DND-41 (cell line): ENCODE results near the gene THRB.

ENCODE experiments used
- ATAC-seq: fragments of 200-7000 bp; cut with Tn5 transposase; 3 replicates; pipeline ENCODE4 v1.9.1; 2021; ENCODE audit warnings: low read depth; ENCODE audit not compliant: insufficient read depth
- DNase-seq: peaks from one replicate; pipeline ENCODE4 v3.0.0-alpha.2; 2020
- H2AFZ ChIP-seq: 2 replicates; pipeline ENCODE4 v1.6.0; 2012; ENCODE audit warnings: low read depth, low read length
- H3K27ac ChIP-seq: 2 replicates; pipeline ENCODE4 v1.5.1; 2012; ENCODE audit warnings: low read length, inconsistent platforms
- H3K27me3 ChIP-seq: fragments of 200-600 bp; sonication (generic); 2 replicates; pipeline ENCODE4 v1.6.0; 2012; ENCODE audit warnings: low read length, mild to moderate bottlenecking, inconsistent platforms; ENCODE audit not compliant: insufficient read depth, poor library complexity
- H3K36me3 ChIP-seq: 2 replicates; pipeline ENCODE4 v1.5.1; 2012; ENCODE audit warnings: low read length, inconsistent platforms; ENCODE audit not compliant: insufficient read depth
- H3K4me1 ChIP-seq: 2 replicates; pipeline ENCODE4 v1.5.1; 2012; ENCODE audit warnings: mild to moderate bottlenecking, low read length; ENCODE audit not compliant: insufficient read depth
- H3K4me2 ChIP-seq: 2 replicates; pipeline ENCODE4 v1.6.0; 2012; ENCODE audit warnings: mild to moderate bottlenecking, moderate library complexity, low read length, inconsistent platforms; ENCODE audit not compliant: insufficient read depth
- H3K4me3 ChIP-seq, 2 experiments: fragments of 200-600 bp in 1 of 2; shearing (Covaris generic) in 1 of 2; 2 replicates each; pipeline ENCODE4 v1.5.1; 2012 to 2016; ENCODE audit warnings: inconsistent platforms in 2 of 2, low read length in 2 of 2, mild to moderate bottlenecking in 2 of 2, low read depth in 1 of 2, moderate library complexity in 1 of 2
- H3K79me2 ChIP-seq: 2 replicates; pipeline ENCODE4 v1.6.0; 2012; ENCODE audit warnings: low read length, inconsistent platforms; ENCODE audit not compliant: insufficient read depth
- H3K9ac ChIP-seq: 2 replicates; pipeline ENCODE4 v1.6.0; 2012; ENCODE audit warnings: low read depth, mild to moderate bottlenecking, inconsistent platforms, low read length, moderate library complexity
- H3K9me3 ChIP-seq: 2 replicates; pipeline ENCODE4 v1.5.1; 2012; ENCODE audit warnings: low read length, moderate library complexity, mild to moderate bottlenecking, inconsistent platforms; ENCODE audit not compliant: insufficient read depth, severe bottlenecking
- H4K20me1 ChIP-seq: 2 replicates; pipeline ENCODE4 v1.6.0; 2012; ENCODE audit warnings: low read length; ENCODE audit not compliant: insufficient read depth
- CTCF ChIP-seq: IDR thresholded peaks from 2 replicates; pipeline ENCODE4 v1.5.1; 2012; ENCODE audit warnings: borderline replicate concordance, low read length, moderate library complexity, mild to moderate bottlenecking; ENCODE audit not compliant: poor library complexity, severe bottlenecking; ENCODE audit errors: extremely low read depth
- EZH2 ChIP-seq: IDR thresholded peaks from 3 replicates; pipeline ENCODE4 v1.6.1; 2012; ENCODE audit warnings: borderline replicate concordance, low read depth, mild to moderate bottlenecking, moderate library complexity, low read length, inconsistent platforms; ENCODE audit not compliant: severe bottlenecking

Gene THRB

GRCh38 chr3:24245056-24245455, 249.6 kb downstream of the THRB start:
- Histone ChIP-seq H4K20me1 (no peaks in the 10 kb centered on the region), H3K27me3 (no peaks in the 10 kb centered on the region), H3K4me3 (no peak overlapping the region), H3K4me1 (no peaks in the 10 kb centered on the region), H3K79me2 (no peaks in the 10 kb centered on the region), H3K36me3 (no peaks in the 10 kb centered on the region), H3K9me3 (no peaks in the 10 kb centered on the region), H3K9ac (no peak overlapping the region), H3K27ac (no peak overlapping the region), H2AFZ (no peak overlapping the region), H3K4me2 (no peak overlapping the region)
- no peak for ATAC-seq
- TF ChIP-seq CTCF (no peak), EZH2 (no peak)
- DNase-seq, result no peak

- Histone ChIP-seq H3K36me3 (no peaks in the 10 kb centered on the region), H3K4me1 (no peaks in the 10 kb centered on the region), H3K9ac (no peak overlapping the region), H3K9me3 (no peaks in the 10 kb centered on the region), H3K4me2 (no peak overlapping the region), H2AFZ (no peak overlapping the region), H3K27ac (no peak overlapping the region), H3K4me3 (no peak overlapping the region), H3K27me3 (no peaks in the 10 kb centered on the region), H3K79me2 (no peaks in the 10 kb centered on the region), H4K20me1 (no peaks in the 10 kb centered on the region)
- ATAC-seq (no peak), DNase-seq (no peak)
- no peak for TF ChIP-seq CTCF
- no peak for TF ChIP-seq EZH2
These were observed 250.2 kb downstream of the THRB start for GRCh38 chr3:24244491-24244890.

- TF ChIP-seq CTCF, result no peak
- no peak for TF ChIP-seq EZH2
- DNase-seq (no peak), ATAC-seq (no peak)
- H3K36me3 ChIP-seq, result no peaks in the 10 kb centered on the region
- no peaks in the 10 kb centered on the region for H3K4me1 ChIP-seq
- no peaks in the 10 kb centered on the region for H4K20me1 ChIP-seq
- H3K79me2 ChIP-seq, result no peaks in the 10 kb centered on the region
- H3K9me3 ChIP-seq, result no peaks in the 10 kb centered on the region
- H2AFZ ChIP-seq, result no peak overlapping the region
- no peak overlapping the region for H3K9ac ChIP-seq
- no peak overlapping the region for H3K4me3 ChIP-seq
- no peak overlapping the region for H3K27ac ChIP-seq
- H3K4me2 ChIP-seq, result no peak overlapping the region
- H3K27me3 ChIP-seq, result no peaks in the 10 kb centered on the region
These were observed 252.5 kb downstream of the THRB start for GRCh38 chr3:24242012-24242698.

DNA sequence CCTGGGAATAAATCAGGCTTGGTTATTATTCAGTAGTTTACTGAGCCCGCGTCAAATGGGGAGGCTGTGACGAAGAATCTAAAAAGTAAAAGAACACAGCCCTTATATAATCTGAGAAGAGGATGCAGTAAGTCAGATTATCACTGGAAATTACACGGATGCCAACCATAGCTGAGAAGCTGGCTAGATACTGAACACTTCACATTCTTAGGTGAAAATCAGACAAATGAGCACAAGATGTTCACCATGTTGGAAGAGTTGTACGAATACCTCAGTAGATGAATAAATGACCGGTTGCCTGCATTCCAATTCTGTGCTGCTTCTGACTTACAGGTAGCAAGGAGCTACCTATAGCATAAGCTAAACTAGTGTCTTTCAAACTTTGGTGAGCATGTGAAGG, 254.3 kb downstream of the THRB start:
- DNase-seq (no peak), ATAC-seq (no peak)
- Histone ChIP-seq H3K9ac (no peak overlapping the region), H3K4me2 (no peak overlapping the region), H3K27me3 (no peaks in the 10 kb centered on the region), H3K79me2 (no peaks in the 10 kb centered on the region), H2AFZ (no peak overlapping the region), H3K27ac (no peak overlapping the region), H3K9me3 (no peaks in the 10 kb centered on the region), H3K4me1 (no peaks in the 10 kb centered on the region), H4K20me1 (no peaks in the 10 kb centered on the region; the same call in 1 of the 2 replicates), H3K4me3 (no peak overlapping the region), H3K36me3 (no peaks in the 10 kb centered on the region)
- TF ChIP-seq CTCF, result no peak
- TF ChIP-seq EZH2, result no peak
